Fibroblast of skin of scalp (primary cell): ENCODE data around the gene ZC3H7A.
A peak's percentile ranks its signal among the peaks of the same experiment; 100 is the strongest.
"Not testable (repeated sequence)": the region's sequence is repeated elsewhere in the genome, so short reads cannot be mapped to it uniquely, and the experiment has no call there.

Experiments
- DNase-seq: peaks from one replicate; pipeline ENCODE4 v3.0.0-alpha.2; 2013

The ZC3H7A gene

DNA sequence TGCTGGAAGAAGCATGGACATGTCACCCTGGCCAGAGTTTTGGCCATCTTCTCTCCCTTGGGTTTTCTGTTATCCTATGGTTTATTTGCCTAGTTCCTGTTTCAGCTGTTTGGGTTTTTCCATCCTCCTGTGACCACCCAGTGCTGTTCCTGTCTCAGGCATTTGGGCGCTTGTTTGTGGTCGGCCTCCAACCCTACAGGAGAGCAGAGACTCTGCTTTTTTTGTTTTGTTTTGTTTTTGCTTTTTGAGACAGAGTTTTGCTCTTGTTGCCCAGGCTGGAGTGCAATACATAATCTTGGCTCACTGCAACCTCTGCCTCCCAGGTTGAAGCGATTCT lies 3.3 kb upstream of the ZC3H7A start:
- DNase-seq = no peak

- DNase-seq = no peak
Measured at GRCh38 chr16:11799509-11800381, 2.7 kb upstream of the ZC3H7A start.

DNA sequence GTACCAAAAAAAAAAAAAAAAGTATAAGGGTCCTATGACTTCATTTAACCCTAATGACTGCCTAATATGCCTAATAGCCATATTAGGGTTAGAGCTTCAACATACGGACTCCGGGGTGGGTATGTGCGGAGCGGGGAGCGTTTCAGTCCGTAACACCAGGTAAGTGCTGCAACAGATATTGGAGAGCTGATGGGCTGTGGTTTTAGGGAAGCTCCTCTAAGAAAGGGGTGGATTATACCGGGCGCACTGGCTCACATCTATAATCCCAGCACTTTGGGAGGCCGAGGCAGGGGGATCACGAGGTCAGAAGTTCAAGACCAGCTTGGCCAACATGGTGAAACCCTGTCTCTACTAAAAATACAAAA lies 1.9 kb upstream of the ZC3H7A start:
- DNase-seq = no peak

DNA sequence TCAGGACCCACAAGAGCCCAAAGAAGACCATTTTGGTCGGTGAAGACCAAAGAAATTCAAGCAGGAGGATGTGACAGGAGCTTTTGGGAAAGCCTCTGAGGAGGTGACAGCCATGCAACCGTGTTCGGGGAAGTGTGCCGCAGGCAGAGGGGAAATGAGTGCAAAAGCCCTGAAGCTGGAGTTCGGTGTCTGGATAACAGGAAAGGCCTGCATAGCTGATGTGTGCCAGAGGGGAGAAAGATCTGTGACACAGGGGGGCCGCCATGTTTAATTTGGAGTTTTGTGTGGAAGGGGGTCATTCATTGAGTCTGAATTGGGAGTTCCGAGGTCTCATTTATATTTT lies 870 bp upstream of the ZC3H7A start:
- DNase-seq = peak; percentile 7

- peak; percentile 48 for DNase-seq
Measured at GRCh38 chr16:11796227-11797165, 562 bp downstream of the ZC3H7A start.

DNA sequence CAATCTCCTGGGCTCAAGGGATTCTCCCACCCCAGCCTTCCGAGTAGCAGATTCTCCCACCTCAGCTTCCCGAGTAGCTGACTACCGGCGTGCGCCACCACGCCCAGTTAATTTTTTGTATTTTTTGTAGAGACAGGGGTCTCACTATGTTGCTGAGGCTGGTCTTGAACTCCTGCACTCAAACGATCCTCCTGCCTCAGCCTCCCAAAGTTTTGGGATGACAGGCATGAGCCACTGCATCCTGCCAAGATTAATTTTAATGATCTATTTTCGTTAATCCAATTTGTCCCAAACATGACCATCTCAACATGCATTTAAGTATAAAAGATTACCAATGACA lies 1.2 kb downstream of the ZC3H7A start:
- no peak for DNase-seq

- DNase-seq = peak; percentile 20
Measured at GRCh38 chr16:11794996-11795886, 1.8 kb downstream of the ZC3H7A start.

DNA sequence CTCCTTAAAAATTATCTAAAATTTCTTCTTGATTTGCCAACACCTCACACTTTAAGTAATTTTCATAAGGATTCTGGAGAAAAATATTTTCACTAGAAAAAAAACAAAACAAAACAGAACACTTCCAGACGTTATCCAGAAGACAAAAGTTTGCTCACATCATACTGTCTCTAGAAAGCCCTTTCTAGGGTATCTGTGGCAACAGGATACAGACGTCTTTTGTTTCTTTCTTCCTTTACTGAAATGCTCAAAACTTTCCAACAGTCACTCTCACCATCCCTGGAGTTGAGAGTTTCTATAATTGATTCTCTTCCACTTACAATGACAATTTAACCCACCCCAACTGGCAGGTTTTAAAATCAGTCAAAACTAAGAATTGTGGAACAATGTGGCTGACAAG lies 2.6 kb downstream of the ZC3H7A start:
- DNase-seq = no peak

- no peak for DNase-seq
Measured at GRCh38 chr16:11793840-11794239, 3.2 kb downstream of the ZC3H7A start.

DNA sequence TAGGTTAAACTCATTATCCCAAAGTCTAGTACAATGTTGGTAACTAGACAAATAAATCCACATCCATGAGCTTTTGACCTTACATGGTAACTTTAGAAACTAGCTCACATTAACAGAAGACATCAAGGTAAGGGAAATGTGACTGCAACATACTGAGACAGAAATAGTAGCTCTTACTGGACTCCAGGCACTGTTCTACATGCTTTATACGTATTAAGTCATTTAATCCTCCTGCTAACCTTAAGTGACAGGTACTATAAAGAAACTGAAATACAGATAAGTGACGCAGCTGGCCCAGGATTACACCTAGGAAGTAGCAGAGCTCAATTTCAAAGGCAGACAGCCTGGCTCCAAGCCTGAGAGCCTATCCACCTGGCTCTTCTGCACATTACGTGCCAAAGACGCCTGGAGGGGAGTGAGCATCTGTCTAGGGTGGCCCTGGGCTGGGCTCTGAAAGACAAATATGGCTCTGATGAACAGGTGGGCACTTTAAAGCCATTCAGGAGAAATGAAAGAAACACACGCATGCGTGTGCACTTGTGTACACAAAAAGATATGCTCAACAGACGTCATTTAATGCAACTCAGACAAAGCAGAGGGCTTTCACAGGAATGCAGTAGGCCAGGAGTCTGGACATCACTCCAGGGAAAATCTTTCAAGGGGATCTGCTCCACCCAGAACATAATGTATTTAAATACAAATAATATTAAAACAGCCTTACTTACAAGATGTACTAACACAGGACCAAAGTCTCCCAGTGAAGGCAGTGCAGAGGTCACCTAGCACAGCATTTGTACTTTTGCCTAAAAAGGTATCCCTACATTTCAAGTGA lies 4.4 kb downstream of the ZC3H7A start:
- no peak for DNase-seq

GRCh38 chr16:11791144-11791828 lies 5.8 kb downstream of the ZC3H7A start:
- DNase-seq = no peak

GRCh38 chr16:11788914-11789313 lies 8.1 kb downstream of the ZC3H7A start:
- DNase-seq = no peak

GRCh38 chr16:11784980-11785599 lies 12.0 kb downstream of the ZC3H7A start:
- not testable (repeated sequence) for DNase-seq

DNA sequence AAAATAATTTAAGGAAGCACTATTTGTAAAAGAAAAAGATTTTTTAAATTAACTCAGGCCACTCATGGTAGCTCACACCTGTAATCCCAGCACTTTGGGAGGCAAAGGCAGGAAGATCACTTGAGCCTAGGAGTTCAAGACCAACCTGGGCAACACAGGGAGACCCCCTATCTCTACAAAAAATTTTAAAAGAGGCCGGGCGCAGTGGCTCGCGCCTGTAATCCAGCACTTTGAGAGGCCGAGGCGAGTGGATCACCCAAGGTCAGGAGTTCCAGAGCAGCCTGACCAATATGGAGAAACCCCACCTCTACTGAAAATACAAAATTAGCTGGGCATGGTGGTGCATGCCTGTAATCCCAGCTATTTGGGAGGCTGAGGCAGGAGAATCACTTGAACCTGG lies 12.7 kb downstream of the ZC3H7A start:
- not testable (repeated sequence) for DNase-seq

GRCh38 chr16:11784038-11784369 lies 13.1 kb downstream of the ZC3H7A start:
- peak; percentile 59 for DNase-seq

DNA sequence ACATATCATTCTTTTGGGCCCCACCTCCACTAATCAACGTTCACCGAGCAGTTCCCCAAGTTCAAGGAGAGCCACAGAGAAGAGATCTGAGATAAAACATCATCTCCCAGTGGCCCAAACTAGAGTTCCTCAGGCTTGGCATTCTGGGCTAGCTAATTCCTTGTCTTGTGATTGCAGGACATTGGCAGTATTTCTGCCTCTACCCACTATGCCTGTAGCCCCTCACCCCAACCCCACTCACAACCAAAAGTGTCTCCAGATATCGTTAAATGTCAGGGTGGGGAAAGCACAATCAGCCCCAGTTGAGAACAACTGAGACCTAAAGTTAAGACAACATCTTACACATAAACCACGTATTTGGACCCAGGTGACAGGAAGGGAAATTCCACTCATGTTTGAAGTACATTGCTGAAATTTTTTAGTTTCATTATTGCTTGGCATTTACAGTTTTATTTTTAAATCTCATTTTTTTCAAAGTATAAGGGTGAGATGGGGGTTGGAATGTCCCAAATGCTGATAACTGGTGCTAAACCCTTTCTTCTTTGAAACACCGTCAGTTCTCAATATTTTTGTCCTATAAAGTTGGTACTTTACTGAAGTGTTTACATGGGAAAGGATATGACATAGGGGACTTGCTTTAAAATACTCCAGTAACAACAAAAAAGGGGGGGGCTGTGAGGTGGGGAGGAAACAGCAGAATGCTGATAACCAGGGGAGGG lies 13.6 kb downstream of the ZC3H7A start:
- peak; percentile 54 for DNase-seq

DNA sequence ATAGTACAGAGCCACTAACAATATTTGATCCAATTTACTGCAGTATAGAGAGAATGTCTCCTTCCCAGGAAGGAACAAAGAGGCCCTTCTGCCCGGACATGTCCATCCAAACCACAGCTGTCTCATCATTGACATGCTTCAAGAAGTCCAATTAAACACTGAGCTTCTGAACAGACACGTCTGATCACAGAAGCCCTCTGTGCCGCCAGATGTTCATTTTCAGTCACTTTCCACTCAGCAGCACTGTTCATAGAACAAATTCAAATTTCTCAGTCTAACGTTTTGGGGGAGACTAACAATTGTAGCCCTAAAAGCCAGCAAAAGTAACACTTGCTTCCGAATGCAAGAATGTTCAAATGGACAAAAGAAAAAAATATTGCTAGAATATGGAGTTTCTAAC lies 15.3 kb downstream of the ZC3H7A start:
- DNase-seq = no peak

DNA sequence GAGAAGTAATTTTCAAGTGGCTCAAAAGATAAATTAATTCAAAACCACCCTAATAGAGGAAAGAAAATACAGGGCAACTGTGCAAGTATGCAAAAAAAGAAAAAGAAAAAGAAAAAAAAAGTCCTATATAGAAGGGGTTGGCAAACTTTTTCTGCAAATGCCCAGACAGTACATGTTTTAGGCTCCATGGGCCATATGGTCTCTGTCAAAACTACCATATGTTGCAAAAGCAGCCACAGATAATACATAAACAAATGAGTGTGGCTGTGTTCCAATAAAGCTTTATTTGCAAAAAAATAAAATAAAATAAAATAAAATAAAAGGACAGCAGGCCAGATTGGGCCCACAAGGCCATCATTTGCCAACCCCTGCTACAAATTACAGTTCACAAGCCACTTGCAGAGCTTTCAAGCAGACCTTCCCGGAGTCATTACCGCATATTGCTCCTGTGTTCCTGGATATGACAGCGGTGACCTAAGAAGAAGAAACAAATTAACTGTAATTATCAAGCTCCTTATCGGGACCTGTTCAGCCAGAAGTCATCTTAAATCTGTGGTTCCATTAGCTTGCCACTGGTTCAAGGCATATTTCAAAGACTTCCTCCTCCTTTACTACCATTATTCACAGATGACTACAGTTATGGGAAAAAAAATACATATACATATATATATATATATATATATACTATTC lies 15.9 kb downstream of the ZC3H7A start:
- no peak for DNase-seq

GRCh38 chr16:11779074-11779473 lies 18.0 kb downstream of the ZC3H7A start:
- no peak for DNase-seq
